ENCODE measurements around the gene TOX3.

DNA sequence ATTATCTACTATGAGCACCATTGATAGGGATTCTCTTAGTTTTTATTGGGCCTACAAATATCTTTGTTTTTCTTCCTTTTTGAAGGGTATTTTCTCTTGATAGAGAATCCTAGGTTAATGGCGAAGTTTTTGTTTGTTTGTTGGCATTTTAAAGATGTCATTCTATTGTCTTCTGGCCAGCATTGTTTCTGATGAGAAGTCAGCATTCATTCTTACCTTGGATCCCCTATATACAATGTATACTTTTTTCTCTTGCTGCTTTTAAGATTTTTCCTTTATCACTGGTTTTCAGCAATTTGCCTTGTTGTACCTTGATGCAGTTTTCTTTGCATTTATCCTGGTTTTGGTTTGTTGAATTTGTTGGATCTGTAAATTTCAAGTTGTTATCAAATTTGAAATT is 130.1 kb downstream of the TOX3 start:
- no peak for TF ChIP-seq OSR1 (CRISPR knock-in tag; IDR thresholded peaks at IDR 0.05)
- TF ChIP-seq RARB (CRISPR knock-in tag; IDR thresholded peaks at IDR 0.05), result no peak
- TF ChIP-seq, protein P1, sequence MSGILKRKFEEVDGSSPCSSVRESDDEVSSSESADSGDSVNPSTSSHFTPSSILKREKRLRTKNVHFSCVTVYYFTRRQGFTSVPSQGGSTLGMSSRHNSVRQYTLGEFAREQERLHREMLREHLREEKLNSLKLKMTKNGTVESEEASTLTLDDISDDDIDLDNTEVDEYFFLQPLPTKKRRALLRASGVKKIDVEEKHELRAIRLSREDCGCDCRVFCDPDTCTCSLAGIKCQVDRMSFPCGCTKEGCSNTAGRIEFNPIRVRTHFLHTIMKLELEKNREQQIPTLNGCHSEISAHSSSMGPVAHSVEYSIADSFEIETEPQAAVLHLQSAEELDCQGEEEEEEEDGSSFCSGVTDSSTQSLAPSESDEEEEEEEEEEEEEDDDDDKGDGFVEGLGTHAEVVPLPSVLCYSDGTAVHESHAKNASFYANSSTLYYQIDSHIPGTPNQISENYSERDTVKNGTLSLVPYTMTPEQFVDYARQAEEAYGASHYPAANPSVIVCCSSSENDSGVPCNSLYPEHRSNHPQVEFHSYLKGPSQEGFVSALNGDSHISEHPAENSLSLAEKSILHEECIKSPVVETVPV (CRISPR knock-in tag; IDR thresholded peaks at IDR 0.05), result no peak
- TF ChIP-seq TCF4 (CRISPR knock-in tag; IDR thresholded peaks at IDR 0.05; ENCODE audit: borderline replicate concordance), result no peak
- TF ChIP-seq ZFP30 (CRISPR knock-in tag; IDR thresholded peaks at IDR 0.05), result no peak
- TF ChIP-seq BACH2 (CRISPR knock-in tag; IDR thresholded peaks at IDR 0.05; ENCODE audit: borderline replicate concordance), result no peak
- TF ChIP-seq CSDC2 (CRISPR knock-in tag; IDR thresholded peaks at IDR 0.05), result no peak
- TF ChIP-seq GLIS3 (CRISPR knock-in tag; IDR thresholded peaks at IDR 0.05), result no peak
- TF ChIP-seq ZNF565 (CRISPR knock-in tag; conservative IDR thresholded peaks at IDR 0.05; ENCODE audit: low read depth), result no peak
- TF ChIP-seq, protein P2, sequence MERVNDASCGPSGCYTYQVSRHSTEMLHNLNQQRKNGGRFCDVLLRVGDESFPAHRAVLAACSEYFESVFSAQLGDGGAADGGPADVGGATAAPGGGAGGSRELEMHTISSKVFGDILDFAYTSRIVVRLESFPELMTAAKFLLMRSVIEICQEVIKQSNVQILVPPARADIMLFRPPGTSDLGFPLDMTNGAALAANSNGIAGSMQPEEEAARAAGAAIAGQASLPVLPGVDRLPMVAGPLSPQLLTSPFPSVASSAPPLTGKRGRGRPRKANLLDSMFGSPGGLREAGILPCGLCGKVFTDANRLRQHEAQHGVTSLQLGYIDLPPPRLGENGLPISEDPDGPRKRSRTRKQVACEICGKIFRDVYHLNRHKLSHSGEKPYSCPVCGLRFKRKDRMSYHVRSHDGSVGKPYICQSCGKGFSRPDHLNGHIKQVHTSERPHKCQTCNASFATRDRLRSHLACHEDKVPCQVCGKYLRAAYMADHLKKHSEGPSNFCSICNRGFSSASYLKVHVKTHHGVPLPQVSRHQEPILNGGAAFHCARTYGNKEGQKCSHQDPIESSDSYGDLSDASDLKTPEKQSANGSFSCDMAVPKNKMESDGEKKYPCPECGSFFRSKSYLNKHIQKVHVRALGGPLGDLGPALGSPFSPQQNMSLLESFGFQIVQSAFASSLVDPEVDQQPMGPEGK (CRISPR knock-in tag; IDR thresholded peaks at IDR 0.05; ENCODE audit: borderline replicate concordance), result no peak
- no peak for TF ChIP-seq SNAI2 (CRISPR knock-in tag; IDR thresholded peaks at IDR 0.05)
- TF ChIP-seq, protein P3, sequence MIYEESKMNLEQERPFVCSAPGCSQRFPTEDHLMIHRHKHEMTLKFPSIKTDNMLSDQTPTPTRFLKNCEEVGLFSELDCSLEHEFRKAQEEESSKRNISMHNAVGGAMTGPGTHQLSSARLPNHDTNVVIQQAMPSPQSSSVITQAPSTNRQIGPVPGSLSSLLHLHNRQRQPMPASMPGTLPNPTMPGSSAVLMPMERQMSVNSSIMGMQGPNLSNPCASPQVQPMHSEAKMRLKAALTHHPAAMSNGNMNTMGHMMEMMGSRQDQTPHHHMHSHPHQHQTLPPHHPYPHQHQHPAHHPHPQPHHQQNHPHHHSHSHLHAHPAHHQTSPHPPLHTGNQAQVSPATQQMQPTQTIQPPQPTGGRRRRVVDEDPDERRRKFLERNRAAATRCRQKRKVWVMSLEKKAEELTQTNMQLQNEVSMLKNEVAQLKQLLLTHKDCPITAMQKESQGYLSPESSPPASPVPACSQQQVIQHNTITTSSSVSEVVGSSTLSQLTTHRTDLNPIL (CRISPR knock-in tag; IDR thresholded peaks at IDR 0.05; ENCODE audit: low read depth), result no peak
- no peak for TF ChIP-seq ARNTL (CRISPR knock-in tag; IDR thresholded peaks at IDR 0.05; ENCODE audit: borderline replicate concordance, low read depth)
- no peak for TF ChIP-seq ZC3H10 (CRISPR knock-in tag; IDR thresholded peaks at IDR 0.05)
